Neuronal stem cell (in vitro differentiated cells): ENCODE results near the gene AP2A1.
A peak's percentile ranks its signal among the peaks of the same experiment; 100 is the strongest.

ENCODE experiments used
- DNase-seq: peaks from one replicate; pipeline ENCODE4 v3.0.0-alpha.2; 2013; ENCODE audit warnings: low spot score
- H2AFZ ChIP-seq: one replicate; pipeline ENCODE4 v1.6.1; 2013; ENCODE audit warnings: mild to moderate bottlenecking, low read length, inconsistent platforms
- H2AK5ac ChIP-seq: 2 replicates; pipeline ENCODE4 v1.6.1; 2013; ENCODE audit warnings: low read depth, mild to moderate bottlenecking, inconsistent platforms, low read length, moderate library complexity, mixed read lengths
- H2BK120ac ChIP-seq: 2 replicates; pipeline ENCODE4 v1.6.1; 2013; ENCODE audit warnings: low read depth, mild to moderate bottlenecking, inconsistent platforms, low read length, moderate library complexity, mixed read lengths
- H2BK12ac ChIP-seq: one replicate; pipeline ENCODE4 v1.6.1; 2013; ENCODE audit warnings: low read length, inconsistent platforms
- H2BK15ac ChIP-seq: 2 replicates; pipeline ENCODE4 v1.6.1; 2013; ENCODE audit warnings: mild to moderate bottlenecking, low read length, inconsistent platforms, mixed read lengths
- H2BK5ac ChIP-seq: one replicate; pipeline ENCODE4 v1.6.1; 2013; ENCODE audit warnings: inconsistent platforms, mild to moderate bottlenecking, low read length, moderate library complexity
- H3K14ac ChIP-seq: one replicate; pipeline ENCODE4 v1.6.1; 2013; ENCODE audit warnings: low read length, inconsistent platforms
- H3K18ac ChIP-seq: 2 replicates; pipeline ENCODE4 v1.6.1; 2013; ENCODE audit warnings: low read length, inconsistent platforms
- H3K23ac ChIP-seq: 2 replicates; pipeline ENCODE4 v1.6.1; 2013; ENCODE audit warnings: low read depth, mild to moderate bottlenecking, mixed read lengths, low read length, inconsistent platforms; ENCODE audit not compliant: poor library complexity
- H3K27ac ChIP-seq: replicated peaks from 3 replicates; pipeline ENCODE4 v1.5.1; 2013; ENCODE audit warnings: low read length, inconsistent platforms
- H3K27me3 ChIP-seq, 3 experiments: 2 replicates each; pipeline ENCODE4 v1.6.1; 2013; ENCODE audit warnings: low read length in 3 of 3, mild to moderate bottlenecking in 2 of 3, inconsistent platforms in 1 of 3, low read depth in 1 of 3, mixed read lengths in 1 of 3, moderate library complexity in 1 of 3; ENCODE audit not compliant: control insufficient read depth in 3 of 3, insufficient read depth in 3 of 3
- H3K36me3 ChIP-seq, 2 donors: replicated peaks in 1 of 2; 2 replicates each; pipeline ENCODE4 v1.6.1; 2013; ENCODE audit warnings: low read length in 2 of 2; ENCODE audit not compliant: control insufficient read depth in 2 of 2, insufficient read depth in 2 of 2
- H3K4ac ChIP-seq: 2 replicates; pipeline ENCODE4 v1.6.1; 2013; ENCODE audit warnings: inconsistent platforms, mild to moderate bottlenecking, low read length, moderate library complexity
- H3K4me1 ChIP-seq, 2 donors: 1 replicate in 1 of 2; 2 replicates in 1 of 2; pipeline ENCODE4 v1.6.1; 2013; ENCODE audit warnings: low read length in 2 of 2, low read depth in 1 of 2; ENCODE audit not compliant: control insufficient read depth in 2 of 2, insufficient read depth in 1 of 2
- H3K4me2 ChIP-seq: one replicate; pipeline ENCODE4 v1.6.1; 2013; ENCODE audit warnings: mild to moderate bottlenecking, low read length, inconsistent platforms; ENCODE audit not compliant: insufficient read depth, poor library complexity, severe bottlenecking
- H3K4me3 ChIP-seq, 2 donors: 2 replicates each; pipeline ENCODE4 v1.5.1; 2013; ENCODE audit warnings: low read length in 2 of 2, mild to moderate bottlenecking in 2 of 2, inconsistent platforms in 1 of 2, moderate library complexity in 1 of 2
- H3K79me1 ChIP-seq: one replicate; pipeline ENCODE4 v1.6.1; 2013; ENCODE audit warnings: low read depth, mild to moderate bottlenecking, inconsistent platforms, low read length, moderate library complexity
- H3K9ac ChIP-seq: one replicate; pipeline ENCODE4 v1.6.1; 2013; ENCODE audit warnings: mild to moderate bottlenecking, low read depth, low read length, inconsistent platforms; ENCODE audit not compliant: poor library complexity
- H3K9me3 ChIP-seq, 2 donors: replicated peaks in 1 of 2; 2 replicates each; pipeline versions ENCODE3 to v1.6.1; 2013; ENCODE audit warnings: low read length in 2 of 2, mild to moderate bottlenecking in 2 of 2, inconsistent platforms in 1 of 2, low read depth in 1 of 2, mixed read lengths in 1 of 2, moderate library complexity in 1 of 2; ENCODE audit not compliant: control insufficient read depth in 2 of 2, insufficient read depth in 1 of 2
- H4K8ac ChIP-seq: one replicate; pipeline ENCODE4 v1.6.1; 2013; ENCODE audit warnings: low read depth, mild to moderate bottlenecking, inconsistent platforms, low read length, moderate library complexity
- H4K91ac ChIP-seq: one replicate; pipeline ENCODE4 v1.6.1; 2013; ENCODE audit warnings: low read length, low read depth, mild to moderate bottlenecking, inconsistent platforms; ENCODE audit not compliant: poor library complexity
- WGBS, 2 donors: extraction: QIAGEN DNeasy Blood & Tissue Kit; methylation state at CpG; one replicate each; pipeline ENCODE4 v1.1.7; 2013; ENCODE audit warnings: missing lambda C conversion rate in 2 of 2, mixed read lengths in 1 of 2; ENCODE audit not compliant: insufficient read length in 2 of 2, insufficient replicate concordance in 1 of 2; ENCODE audit errors: extremely low coverage in 2 of 2; 5-methylcytosine and 5-hydroxymethylcytosine counted together

Gene AP2A1

DNA sequence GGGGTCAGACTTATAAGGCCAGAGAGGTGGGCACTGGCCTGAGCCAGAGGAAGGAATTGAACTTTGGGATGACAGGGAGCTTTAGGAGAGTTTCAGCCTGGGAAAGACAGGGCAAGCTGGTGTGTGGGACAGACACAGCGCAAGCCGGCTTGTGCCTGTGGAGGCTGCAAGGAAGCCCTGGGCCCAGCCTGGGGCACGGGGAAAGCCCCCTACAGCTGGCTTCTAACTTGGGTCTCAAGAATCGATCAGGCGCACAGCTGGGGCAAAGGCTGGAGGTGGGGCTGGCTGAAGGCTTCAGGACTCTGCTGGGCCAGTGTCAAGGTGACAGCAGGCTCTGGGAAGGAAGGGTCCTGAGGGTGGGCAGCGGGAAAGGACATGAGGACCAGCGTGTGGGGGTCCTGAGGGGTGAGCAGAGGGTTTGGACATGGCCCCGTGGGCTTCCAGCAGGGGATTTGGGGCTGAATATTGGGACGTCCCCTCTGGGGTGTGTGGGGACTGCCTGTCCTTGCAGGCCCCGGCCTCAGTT lies 87.1 kb downstream of the AP2A1 start:
- H3K79me1 ChIP-seq, result peaks cover 23% of the 10 kb centered on the region
- peak overlapping the region; percentile 37 for H3K9ac ChIP-seq
- no peak overlapping the region for H3K18ac ChIP-seq
- no peak overlapping the region for H3K23ac ChIP-seq
- H2BK15ac ChIP-seq, result no peak overlapping the region
- peaks cover 58 to 84% of the 10 kb centered on the region in 2 donors for H3K36me3 ChIP-seq
- no peak overlapping the region for H2BK12ac ChIP-seq
- peaks cover 4 to 7% of the 10 kb centered on the region in 2 donors for H3K9me3 ChIP-seq
- H3K4me2 ChIP-seq, result no peak overlapping the region
- H3K27me3 ChIP-seq, result no peaks in the 10 kb centered on the region
- H3K4ac ChIP-seq, result no peak overlapping the region
- peaks cover 11 to 17% of the 10 kb centered on the region in 2 donors for H3K4me1 ChIP-seq
- no peak overlapping the region for H2BK120ac ChIP-seq
- H2BK5ac ChIP-seq, result peak overlapping the region; percentile 58
- H2AFZ ChIP-seq, result no peak overlapping the region
- no peak overlapping the region for H4K8ac ChIP-seq
- peak overlapping the region; percentile 44 for H4K91ac ChIP-seq
- H2AK5ac ChIP-seq, result no peak overlapping the region
- H3K4me3 ChIP-seq, result no peak overlapping the region
- WGBS, 2 donors, result no CpG with 5 or more reads among the region's 10 CpGs
- no peak for DNase-seq
- H3K27ac ChIP-seq, result no peak overlapping the region
- no peak overlapping the region for H3K14ac ChIP-seq

DNA sequence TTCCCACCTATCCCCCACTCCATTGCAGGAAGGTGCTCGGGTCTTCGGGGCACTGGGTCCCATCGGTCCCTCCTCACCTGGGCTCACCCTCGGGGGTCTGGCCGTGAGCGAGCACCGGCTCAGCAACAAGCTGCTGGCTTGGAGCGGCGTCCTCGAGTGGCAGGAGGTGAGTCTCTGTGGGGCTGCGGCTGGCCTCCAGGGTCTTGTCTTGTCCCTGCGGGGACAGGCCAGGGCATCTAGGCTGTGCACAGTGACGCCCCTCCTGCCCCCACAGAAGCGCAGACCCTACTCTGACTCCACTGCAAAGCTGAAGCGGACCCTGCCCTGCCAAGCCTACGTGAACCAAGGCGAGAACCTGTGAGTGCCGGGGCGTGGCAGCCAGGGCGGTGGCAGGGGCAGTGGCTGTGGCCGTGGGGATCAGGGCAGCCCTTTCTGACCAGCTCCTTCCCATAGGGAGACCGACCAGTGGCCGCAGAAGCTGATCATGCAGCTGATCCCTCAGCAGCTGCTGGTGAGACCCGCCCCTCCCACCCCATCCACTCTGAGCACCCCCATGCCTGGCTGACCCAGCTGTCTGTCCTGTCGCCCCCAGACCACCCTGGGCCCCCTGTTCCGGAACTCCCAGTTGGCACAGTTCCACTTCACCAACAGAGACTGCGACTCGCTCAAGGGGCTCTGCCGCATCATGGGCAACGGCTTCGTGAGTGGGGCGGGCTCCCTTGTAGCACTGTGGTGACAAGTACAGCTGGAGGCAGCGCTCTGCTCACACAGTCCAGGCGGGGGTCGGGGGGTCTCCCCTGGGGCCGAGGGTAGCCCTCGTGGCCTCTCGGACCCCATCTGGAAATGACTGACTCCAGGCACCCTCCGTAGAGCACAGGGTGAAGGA lies 87.8 kb downstream of the AP2A1 start:
- no peak overlapping the region for H4K91ac ChIP-seq

DNA sequence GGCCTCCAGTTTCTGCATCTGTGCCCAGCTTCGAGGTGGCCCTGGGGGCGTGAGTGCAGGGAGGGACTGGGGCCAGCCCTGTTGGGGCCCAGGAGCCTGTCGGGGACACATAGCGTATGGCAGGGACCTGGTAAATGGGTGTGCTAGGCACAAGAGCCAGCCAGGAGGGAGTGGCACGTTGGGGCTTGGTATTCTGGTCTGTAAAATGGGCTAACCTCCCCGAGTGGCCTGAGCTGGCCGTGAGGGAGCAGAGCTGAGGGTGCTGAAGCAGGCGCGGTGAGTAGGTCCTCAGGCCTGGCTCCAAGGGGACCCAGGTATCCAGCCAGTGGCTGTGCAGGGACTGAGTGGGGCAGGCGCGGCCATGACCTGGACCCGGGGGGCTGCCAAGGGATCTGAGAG lies 88.5 kb downstream of the AP2A1 start:
- no peak overlapping the region for H2BK15ac ChIP-seq
- no peak overlapping the region for H3K4me2 ChIP-seq
- H2BK12ac ChIP-seq, result no peak overlapping the region
- no peaks in the 10 kb centered on the region for H3K27me3 ChIP-seq
- DNase-seq, result no peak
- H2BK5ac ChIP-seq, result peak overlapping the region; percentile 32
- H3K4me1 ChIP-seq, result peaks cover 9 to 15% of the 10 kb centered on the region in 2 donors
- no peak overlapping the region for H4K91ac ChIP-seq
- H2AFZ ChIP-seq, result no peak overlapping the region
- H3K4ac ChIP-seq, result no peak overlapping the region
- H3K14ac ChIP-seq, result no peak overlapping the region
- no peaks in the 10 kb centered on the region for H3K9me3 ChIP-seq
- no peak overlapping the region for H3K18ac ChIP-seq
- no peak overlapping the region for H2AK5ac ChIP-seq
- peaks cover 60 to 83% of the 10 kb centered on the region in 2 donors for H3K36me3 ChIP-seq
- peaks cover 26% of the 10 kb centered on the region for H3K79me1 ChIP-seq
- H3K23ac ChIP-seq, result peak overlapping the region; percentile 50
- H4K8ac ChIP-seq, result peak overlapping the region; percentile 6
- WGBS, 2 donors, result no CpG with 5 or more reads among the region's 12 CpGs
- H3K9ac ChIP-seq, result no peak overlapping the region
- H2BK120ac ChIP-seq, result no peak overlapping the region
- H3K4me3 ChIP-seq, result no peak overlapping the region
- no peak overlapping the region for H3K27ac ChIP-seq

More for the DNA sequence above, 87.8 kb downstream of the AP2A1 start:
- no peak overlapping the region for H2BK120ac ChIP-seq
- H2BK12ac ChIP-seq, result no peak overlapping the region
- no peak overlapping the region for H3K4ac ChIP-seq
- no peaks in the 10 kb centered on the region for H3K27me3 ChIP-seq
- peak overlapping the region; percentile 16 for H3K18ac ChIP-seq
- H3K9ac ChIP-seq, result no peak overlapping the region
- H3K4me1 ChIP-seq, result peaks cover 11 to 17% of the 10 kb centered on the region in 2 donors
- no peak overlapping the region for H3K4me2 ChIP-seq
- H3K36me3 ChIP-seq, result peaks cover 56 to 83% of the 10 kb centered on the region in 2 donors
- no peak for DNase-seq
- no peak overlapping the region for H2AK5ac ChIP-seq
- H3K79me1 ChIP-seq, result peaks cover 23% of the 10 kb centered on the region
- no peak overlapping the region for H2AFZ ChIP-seq
- H3K23ac ChIP-seq, result peak overlapping the region; percentile 27
- H2BK15ac ChIP-seq, result no peak overlapping the region
- peak overlapping the region; percentile 58 for H2BK5ac ChIP-seq
- H3K27ac ChIP-seq, result no peak overlapping the region
- no peak overlapping the region for H3K4me3 ChIP-seq
- H4K8ac ChIP-seq, result peak overlapping the region; percentile 6
- WGBS, 2 donors, result no CpG with 5 or more reads among the region's 39 CpGs
- no peak overlapping the region for H3K14ac ChIP-seq
- no peaks in the 10 kb centered on the region for H3K9me3 ChIP-seq
